Ishikawa (cell line): ENCODE measurements around the gene VGLL1.

ENCODE experiments used
- CEBPB ChIP-seq: IDR thresholded peaks from 2 replicates; pipeline ENCODE4 v1.6.1; 2012
- EGR1 ChIP-seq: IDR thresholded peaks from 2 replicates; pipeline ENCODE4 v1.6.1; 2012
- EP300 ChIP-seq: IDR thresholded peaks from 2 replicates; pipeline ENCODE4 v1.6.1; 2012; ENCODE audit warnings: borderline replicate concordance
- MAX ChIP-seq: IDR thresholded peaks from 2 replicates; pipeline ENCODE4 v1.6.1; 2012
- RAD21 ChIP-seq: IDR thresholded peaks from 2 replicates; pipeline ENCODE4 v1.6.1; 2012; ENCODE audit warnings: low read depth
- USF1 ChIP-seq: IDR thresholded peaks from 2 replicates; pipeline ENCODE4 v1.6.1; 2012
- TF ChIP-seq, protein P1 (sequence below): IDR thresholded peaks from 2 replicates; pipeline ENCODE4 v1.6.1; 2012; ENCODE audit warnings: low read depth, mild to moderate bottlenecking

DNA sequence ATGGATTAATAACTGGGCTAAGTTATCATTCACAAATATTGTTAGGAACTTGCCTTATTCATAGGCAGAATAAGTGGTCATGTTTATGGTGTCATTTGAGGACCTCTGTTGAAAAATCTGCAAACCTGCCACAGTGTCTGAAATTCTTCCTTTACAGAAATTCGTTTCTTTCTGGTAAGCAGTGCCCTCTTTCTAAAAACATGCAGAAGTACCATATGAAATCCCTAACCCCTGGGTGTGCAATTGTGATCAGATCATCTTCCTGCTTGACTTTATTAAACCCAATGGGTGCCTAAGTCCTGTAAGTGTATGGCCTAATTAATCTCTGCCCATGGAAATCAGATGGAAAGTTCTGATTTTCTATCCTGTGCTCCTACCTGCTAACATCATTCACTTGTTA, 39.0 kb upstream of the VGLL1 start:
- TF ChIP-seq EP300 (no peak), CEBPB (no peak), USF1 (no peak), MAX (no peak), RAD21 (no peak), EGR1 (no peak)
- TF ChIP-seq, protein P1, sequence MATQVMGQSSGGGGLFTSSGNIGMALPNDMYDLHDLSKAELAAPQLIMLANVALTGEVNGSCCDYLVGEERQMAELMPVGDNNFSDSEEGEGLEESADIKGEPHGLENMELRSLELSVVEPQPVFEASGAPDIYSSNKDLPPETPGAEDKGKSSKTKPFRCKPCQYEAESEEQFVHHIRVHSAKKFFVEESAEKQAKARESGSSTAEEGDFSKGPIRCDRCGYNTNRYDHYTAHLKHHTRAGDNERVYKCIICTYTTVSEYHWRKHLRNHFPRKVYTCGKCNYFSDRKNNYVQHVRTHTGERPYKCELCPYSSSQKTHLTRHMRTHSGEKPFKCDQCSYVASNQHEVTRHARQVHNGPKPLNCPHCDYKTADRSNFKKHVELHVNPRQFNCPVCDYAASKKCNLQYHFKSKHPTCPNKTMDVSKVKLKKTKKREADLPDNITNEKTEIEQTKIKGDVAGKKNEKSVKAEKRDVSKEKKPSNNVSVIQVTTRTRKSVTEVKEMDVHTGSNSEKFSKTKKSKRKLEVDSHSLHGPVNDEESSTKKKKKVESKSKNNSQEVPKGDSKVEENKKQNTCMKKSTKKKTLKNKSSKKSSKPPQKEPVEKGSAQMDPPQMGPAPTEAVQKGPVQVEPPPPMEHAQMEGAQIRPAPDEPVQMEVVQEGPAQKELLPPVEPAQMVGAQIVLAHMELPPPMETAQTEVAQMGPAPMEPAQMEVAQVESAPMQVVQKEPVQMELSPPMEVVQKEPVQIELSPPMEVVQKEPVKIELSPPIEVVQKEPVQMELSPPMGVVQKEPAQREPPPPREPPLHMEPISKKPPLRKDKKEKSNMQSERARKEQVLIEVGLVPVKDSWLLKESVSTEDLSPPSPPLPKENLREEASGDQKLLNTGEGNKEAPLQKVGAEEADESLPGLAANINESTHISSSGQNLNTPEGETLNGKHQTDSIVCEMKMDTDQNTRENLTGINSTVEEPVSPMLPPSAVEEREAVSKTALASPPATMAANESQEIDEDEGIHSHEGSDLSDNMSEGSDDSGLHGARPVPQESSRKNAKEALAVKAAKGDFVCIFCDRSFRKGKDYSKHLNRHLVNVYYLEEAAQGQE = no peak
